Neural crest cell (in vitro differentiated cells): Measurements from ENCODE around the gene SYTL3. TPM values are rescaled to one million over a fixed set of nuclear protein-coding genes. Genes with fewer than 3 reads are reported as not detected.

Experiments used
- DNase-seq: peaks from one replicate; pipeline ENCODE4 v3.0.0; 2021; ENCODE audit warnings: low read depth, mixed read lengths, low spot score
- H3K27ac Mint-ChIP-seq: one replicate; pipeline ENCODE4 v1.8.0; 2021; ENCODE audit warnings: mild to moderate bottlenecking, mixed read lengths; ENCODE audit not compliant: unreplicated experiment
- H3K27me3 Mint-ChIP-seq: 2 replicates; pipeline ENCODE4 v1.8.0; 2021; ENCODE audit warnings: low read depth, mild to moderate bottlenecking, mixed read lengths
- H3K36me3 Mint-ChIP-seq: 2 replicates; pipeline ENCODE4 v1.8.0; 2021; ENCODE audit warnings: low read depth, mild to moderate bottlenecking, mixed read lengths
- H3K4me1 Mint-ChIP-seq: 2 replicates; pipeline ENCODE4 v1.8.0; 2021; ENCODE audit warnings: mixed read lengths
- H3K4me3 Mint-ChIP-seq: one replicate; pipeline ENCODE4 v1.8.0; 2021; ENCODE audit warnings: mild to moderate bottlenecking, mixed read lengths
- H3K9me3 Mint-ChIP-seq: 2 replicates; pipeline ENCODE4 v1.8.0; 2021; ENCODE audit warnings: mixed read lengths
- total RNA-seq: library from RNA; stranded (reverse); gene quantifications from 2 replicates; pipeline ENCODE4 v1.2.1, GENCODE V29; 2021
- TF ChIP-seq, protein P1 (sequence below): fragments of 200-600 bp; sonication (generic); conservative IDR thresholded peaks from 2 replicates; pipeline ENCODE4 v1.5.0; 2021; ENCODE audit warnings: antibody characterized with exemption, mild to moderate bottlenecking

SYTL3 gene
- total RNA-seq, 1 donor from 2014 or later = 0.28 TPM

- H3K27me3 Mint-ChIP-seq = peaks cover 12% of the 10 kb centered on the region
- no peaks in the 10 kb centered on the region for H3K36me3 Mint-ChIP-seq
- DNase-seq = no peak
- no peaks in the 10 kb centered on the region for H3K4me1 Mint-ChIP-seq
- TF ChIP-seq, protein P1, sequence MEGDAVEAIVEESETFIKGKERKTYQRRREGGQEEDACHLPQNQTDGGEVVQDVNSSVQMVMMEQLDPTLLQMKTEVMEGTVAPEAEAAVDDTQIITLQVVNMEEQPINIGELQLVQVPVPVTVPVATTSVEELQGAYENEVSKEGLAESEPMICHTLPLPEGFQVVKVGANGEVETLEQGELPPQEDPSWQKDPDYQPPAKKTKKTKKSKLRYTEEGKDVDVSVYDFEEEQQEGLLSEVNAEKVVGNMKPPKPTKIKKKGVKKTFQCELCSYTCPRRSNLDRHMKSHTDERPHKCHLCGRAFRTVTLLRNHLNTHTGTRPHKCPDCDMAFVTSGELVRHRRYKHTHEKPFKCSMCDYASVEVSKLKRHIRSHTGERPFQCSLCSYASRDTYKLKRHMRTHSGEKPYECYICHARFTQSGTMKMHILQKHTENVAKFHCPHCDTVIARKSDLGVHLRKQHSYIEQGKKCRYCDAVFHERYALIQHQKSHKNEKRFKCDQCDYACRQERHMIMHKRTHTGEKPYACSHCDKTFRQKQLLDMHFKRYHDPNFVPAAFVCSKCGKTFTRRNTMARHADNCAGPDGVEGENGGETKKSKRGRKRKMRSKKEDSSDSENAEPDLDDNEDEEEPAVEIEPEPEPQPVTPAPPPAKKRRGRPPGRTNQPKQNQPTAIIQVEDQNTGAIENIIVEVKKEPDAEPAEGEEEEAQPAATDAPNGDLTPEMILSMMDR = no peak
- H3K4me3 Mint-ChIP-seq = no peak overlapping the region
- H3K9me3 Mint-ChIP-seq = no peaks in the 10 kb centered on the region
- H3K27ac Mint-ChIP-seq = no peak overlapping the region
These were observed 35.0 kb downstream of the SYTL3 start for GRCh38 chr6:158684745-158685324.

DNA sequence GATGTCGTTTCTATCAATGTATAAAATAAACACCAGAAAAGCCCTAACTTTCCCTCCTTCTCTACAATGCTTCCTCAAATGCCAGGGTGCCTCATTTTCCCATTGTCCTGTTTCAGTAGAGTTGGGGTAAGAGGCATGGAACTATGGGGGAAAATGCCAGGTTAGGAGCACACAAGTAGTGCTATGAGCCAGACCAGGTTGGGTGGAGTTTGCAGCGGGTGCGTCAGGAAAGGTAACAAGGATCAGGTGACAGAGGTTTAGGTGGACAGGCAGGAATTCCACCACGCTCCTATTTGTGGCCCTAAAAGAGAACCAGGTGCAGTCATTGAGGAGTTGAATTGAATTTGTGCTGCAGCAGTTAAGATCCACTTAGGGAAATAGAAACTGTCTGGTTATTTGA lies 36.5 kb downstream of the SYTL3 start:
- Mint-ChIP-seq H3K4me1 (no peaks in the 10 kb centered on the region), H3K9me3 (no peaks in the 10 kb centered on the region), H3K27ac (no peak overlapping the region), H3K36me3 (no peaks in the 10 kb centered on the region), H3K4me3 (no peak overlapping the region), H3K27me3 (peaks cover 12% of the 10 kb centered on the region)
- TF ChIP-seq, protein P1 = no peak
- no peak for DNase-seq

GRCh38 chr6:158686791-158687381 lies 37.0 kb downstream of the SYTL3 start:
- no peaks in the 10 kb centered on the region for H3K9me3 Mint-ChIP-seq
- no peak for DNase-seq

DNA sequence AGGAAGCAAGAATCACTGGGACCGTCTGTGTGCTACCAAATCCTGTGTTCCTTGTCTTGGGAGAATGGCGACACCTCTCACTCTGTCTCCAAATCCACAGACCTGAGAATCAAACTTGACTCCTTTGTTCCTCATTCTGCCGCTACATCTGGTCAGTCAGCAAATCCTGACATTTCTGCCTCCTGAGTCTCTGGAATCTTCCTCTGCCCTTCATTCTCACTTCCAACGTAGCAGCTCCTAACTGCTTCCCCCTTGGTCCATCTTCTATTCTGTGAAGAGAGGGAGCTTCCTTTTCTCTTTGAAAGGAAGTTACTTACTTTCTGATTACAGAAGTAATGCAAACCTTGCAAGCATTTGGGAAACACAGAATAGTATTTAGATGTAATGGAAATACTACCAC lies 37.7 kb downstream of the SYTL3 start:
- no peaks in the 10 kb centered on the region for H3K9me3 Mint-ChIP-seq
- H3K4me3 Mint-ChIP-seq = no peak overlapping the region
- no peaks in the 10 kb centered on the region for H3K4me1 Mint-ChIP-seq
- TF ChIP-seq, protein P1 = no peak
- DNase-seq = no peak
- peaks cover 12% of the 10 kb centered on the region for H3K27me3 Mint-ChIP-seq
- H3K27ac Mint-ChIP-seq = no peak overlapping the region
- no peaks in the 10 kb centered on the region for H3K36me3 Mint-ChIP-seq

More at GRCh38 chr6:158686791-158687381, 37.0 kb downstream of the SYTL3 start:
- H3K27me3 Mint-ChIP-seq = peaks cover 12% of the 10 kb centered on the region
- no peaks in the 10 kb centered on the region for H3K36me3 Mint-ChIP-seq
- H3K4me3 Mint-ChIP-seq = no peak overlapping the region
- H3K4me1 Mint-ChIP-seq = no peaks in the 10 kb centered on the region
- H3K27ac Mint-ChIP-seq = no peak overlapping the region
- TF ChIP-seq, protein P1 = no peak

- no peaks in the 10 kb centered on the region for H3K36me3 Mint-ChIP-seq
- DNase-seq = no peak
- no peak overlapping the region for H3K4me3 Mint-ChIP-seq
- no peaks in the 10 kb centered on the region for H3K9me3 Mint-ChIP-seq
- peaks cover 12% of the 10 kb centered on the region for H3K27me3 Mint-ChIP-seq
- TF ChIP-seq, protein P1 = no peak
- no peaks in the 10 kb centered on the region for H3K4me1 Mint-ChIP-seq
- no peak overlapping the region for H3K27ac Mint-ChIP-seq
These were observed 39.0 kb downstream of the SYTL3 start for GRCh38 chr6:158688860-158689259.
